SK-N-SH (cell line): ENCODE data around the gene GRAMD1B.

Experiments used
- EZH2phosphoT487 ChIP-seq: fragments of 200-600 bp; sonication (generic); IDR thresholded peaks from 2 replicates; pipeline ENCODE4 v1.6.1; 2017; ENCODE audit warnings: low read depth, mixed run types, mild to moderate bottlenecking, antibody characterized with exemption, moderate library complexity, borderline replicate concordance
- TF ChIP-seq, protein P1 (sequence below): IDR thresholded peaks from 2 replicates; pipeline ENCODE4 v1.4.0; 2012; ENCODE audit warnings: low read depth

DNA sequence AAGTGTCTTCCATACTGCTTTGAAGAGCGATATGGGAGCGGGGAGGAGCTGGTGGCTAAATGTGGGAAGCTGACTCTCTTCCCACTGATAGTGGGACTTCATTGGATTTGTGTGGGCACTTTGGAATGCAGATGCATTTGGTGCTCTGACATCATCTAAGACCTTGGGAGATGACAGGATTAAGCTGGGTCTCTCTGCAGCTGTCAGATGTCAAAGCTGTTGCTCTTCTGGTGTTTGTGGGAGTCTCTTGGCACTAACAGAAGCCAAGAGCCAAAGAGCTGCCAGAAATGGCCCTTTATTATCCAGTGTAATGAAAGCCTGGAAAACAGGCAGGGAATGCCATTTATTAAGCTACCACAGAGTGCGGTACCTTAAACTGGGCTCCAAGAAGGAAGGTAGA, 20.6 kb downstream of the GRAMD1B start:
- no peak for TF ChIP-seq EZH2phosphoT487
- TF ChIP-seq, protein P1, sequence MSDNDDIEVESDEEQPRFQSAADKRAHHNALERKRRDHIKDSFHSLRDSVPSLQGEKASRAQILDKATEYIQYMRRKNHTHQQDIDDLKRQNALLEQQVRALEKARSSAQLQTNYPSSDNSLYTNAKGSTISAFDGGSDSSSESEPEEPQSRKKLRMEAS = no peak
